Fibroblast of villous mesenchyme (primary cell): ENCODE results near the gene ADGRG7. TPM values are rescaled to one million over a fixed set of nuclear protein-coding genes. Genes with fewer than 3 reads are reported as not detected.

Experiments
- DNase-seq: peaks from one replicate; pipeline ENCODE4 v3.0.0-alpha.2; 2010; ENCODE audit warnings: low read depth
- H3K4me3 ChIP-seq: 2 replicates; pipeline ENCODE4 v1.5.1; 2011; ENCODE audit warnings: low read depth, mild to moderate bottlenecking, low read length
- total RNA-seq: library from RNA; depleted of rRNA; stranded (reverse); fragments of >200 nt; gene quantifications from 2 replicates; pipeline ENCODE4 v1.2.3, GENCODE V29; 2012
- TF ChIP-seq, protein P1 (sequence below): IDR thresholded peaks from 2 replicates; pipeline ENCODE4 v1.5.1; 2012; ENCODE audit warnings: low read depth, mild to moderate bottlenecking, low read length; ENCODE audit not compliant: insufficient read depth

The ADGRG7 gene
- total RNA-seq, 1 donor = not detected

GRCh38 chr3:100682056-100682853, 72.9 kb downstream of the ADGRG7 start:
- peak; percentile 2 for DNase-seq
- TF ChIP-seq, protein P1, sequence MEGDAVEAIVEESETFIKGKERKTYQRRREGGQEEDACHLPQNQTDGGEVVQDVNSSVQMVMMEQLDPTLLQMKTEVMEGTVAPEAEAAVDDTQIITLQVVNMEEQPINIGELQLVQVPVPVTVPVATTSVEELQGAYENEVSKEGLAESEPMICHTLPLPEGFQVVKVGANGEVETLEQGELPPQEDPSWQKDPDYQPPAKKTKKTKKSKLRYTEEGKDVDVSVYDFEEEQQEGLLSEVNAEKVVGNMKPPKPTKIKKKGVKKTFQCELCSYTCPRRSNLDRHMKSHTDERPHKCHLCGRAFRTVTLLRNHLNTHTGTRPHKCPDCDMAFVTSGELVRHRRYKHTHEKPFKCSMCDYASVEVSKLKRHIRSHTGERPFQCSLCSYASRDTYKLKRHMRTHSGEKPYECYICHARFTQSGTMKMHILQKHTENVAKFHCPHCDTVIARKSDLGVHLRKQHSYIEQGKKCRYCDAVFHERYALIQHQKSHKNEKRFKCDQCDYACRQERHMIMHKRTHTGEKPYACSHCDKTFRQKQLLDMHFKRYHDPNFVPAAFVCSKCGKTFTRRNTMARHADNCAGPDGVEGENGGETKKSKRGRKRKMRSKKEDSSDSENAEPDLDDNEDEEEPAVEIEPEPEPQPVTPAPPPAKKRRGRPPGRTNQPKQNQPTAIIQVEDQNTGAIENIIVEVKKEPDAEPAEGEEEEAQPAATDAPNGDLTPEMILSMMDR = no peak
- no peak overlapping the region for H3K4me3 ChIP-seq

GRCh38 chr3:100682854-100683760, 73.7 kb downstream of the ADGRG7 start:
- DNase-seq = no peak
- H3K4me3 ChIP-seq = no peak overlapping the region
- TF ChIP-seq, protein P1 = no peak

DNA sequence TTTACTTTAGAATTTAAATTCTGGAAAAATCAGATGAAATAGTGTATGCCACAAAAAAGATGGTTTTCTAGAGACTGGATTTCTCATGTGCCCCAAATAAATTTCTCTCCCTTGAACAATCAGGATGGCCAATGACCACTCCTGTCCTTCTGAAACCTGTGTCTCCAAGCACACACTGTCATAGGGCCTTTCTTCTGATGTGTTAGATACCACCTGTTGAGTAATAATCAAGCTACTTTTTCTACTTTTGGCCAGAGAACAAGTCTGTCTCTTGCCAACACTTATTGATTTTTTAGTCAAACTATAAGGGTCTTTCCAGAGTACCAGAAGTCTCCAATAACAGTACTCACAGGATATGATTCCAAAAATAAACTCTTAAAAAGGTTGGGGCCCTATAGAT, 83.8 kb downstream of the ADGRG7 start:
- TF ChIP-seq, protein P1 = no peak
- no peak overlapping the region for H3K4me3 ChIP-seq
- DNase-seq = no peak

GRCh38 chr3:100695696-100696095, 86.3 kb downstream of the ADGRG7 start:
- DNase-seq = no peak
- no peak overlapping the region for H3K4me3 ChIP-seq
- TF ChIP-seq, protein P1 = no peak

GRCh38 chr3:100696161-100696560, 86.8 kb downstream of the ADGRG7 start:
- TF ChIP-seq, protein P1 = no peak
- no peak for DNase-seq
- H3K4me3 ChIP-seq = no peak overlapping the region

DNA sequence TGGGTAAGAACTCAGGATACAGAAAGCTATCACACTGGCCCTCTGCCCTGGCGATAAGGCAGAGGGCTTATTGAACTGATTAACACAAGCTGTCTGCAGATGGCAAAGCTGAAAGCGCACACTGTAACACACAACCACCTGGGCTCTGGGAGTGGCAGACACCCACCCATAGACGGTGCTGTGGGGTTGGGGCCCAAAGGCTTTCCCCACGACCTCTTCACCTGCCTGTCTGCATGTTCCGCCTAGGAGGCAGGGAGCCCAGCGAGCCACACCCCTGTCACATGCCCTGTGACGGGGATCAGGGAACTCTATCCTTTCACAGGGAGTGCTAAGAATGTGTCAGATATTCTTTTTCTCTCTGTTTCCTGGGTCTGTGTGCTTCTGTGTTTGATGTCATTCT, 87.8 kb downstream of the ADGRG7 start:
- DNase-seq = no peak
- TF ChIP-seq, protein P1 = no peak
- no peak overlapping the region for H3K4me3 ChIP-seq
